Caco-2 (cell line): ENCODE measurements around the gene RCBTB1. TPM values are rescaled to one million over a fixed set of nuclear protein-coding genes. Genes with fewer than 3 reads are reported as not detected.

Source experiments
- Bru-seq: library from RNA; stranded (reverse); fragments of 400-500 nt; gene quantifications from one replicate; lab custom pipeline; 2021; lab: Mats Ljungman, UMichigan
- BruChase-seq, 2 experiments: library from RNA; stranded (reverse); fragments of 400-500 nt; gene quantifications; one replicate each; lab custom pipeline; 2021; lab: Mats Ljungman, UMichigan
- BruUV-seq: library from RNA; stranded (reverse); fragments of 400-500 nt; replicated peaks from 2 replicates; lab custom pipeline; 2021; lab: Mats Ljungman, UMichigan
- CTCF ChIA-PET: fragments of 300-600 bp; sonication (Branson Sonifier 250); formaldehyde crosslinking; loops from one replicate; lab custom pipeline; 2022; ENCODE audit warnings: antibody characterized with exemption; lab: Charles Lee
- POLR2A ChIA-PET: fragments of 300-600 bp; sonication (Branson Sonifier 250); formaldehyde crosslinking; loops from one replicate; lab custom pipeline; 2022; ENCODE audit warnings: antibody characterized with exemption; lab: Charles Lee
- DNase-seq, 2 experiments: peaks; one replicate each; pipeline versions ENCODE4 v3.0.0 to v3.0.0-alpha.2; 2020 to 2022
- H3K27me3 ChIP-seq: replicated peaks from 2 replicates; pipeline ENCODE4 v1.6.0; 2011; ENCODE audit warnings: low read length; ENCODE audit not compliant: control insufficient read depth, insufficient read depth
- H3K36me3 ChIP-seq: 2 replicates; pipeline ENCODE4 v1.5.1; 2011; ENCODE audit warnings: low read length; ENCODE audit not compliant: control insufficient read depth, insufficient read depth
- H3K4me1 ChIP-seq: fragments of 250-450 bp; sonication (Bioruptor Pico); 2 replicates; pipeline ENCODE4 v1.5.1; 2020; ENCODE audit warnings: mild to moderate bottlenecking
- H3K4me3 ChIP-seq: 2 replicates; pipeline ENCODE4 v1.5.1; 2011; ENCODE audit warnings: low read depth, mild to moderate bottlenecking, control low read depth, low read length
- H3K9me3 ChIP-seq: fragments of 250-450 bp; sonication (Bioruptor Pico); 2 replicates; pipeline ENCODE4 v1.5.1; 2020; ENCODE audit warnings: mild to moderate bottlenecking, moderate library complexity
- H3K27ac Mint-ChIP-seq: one replicate; pipeline ENCODE4 v1.8.0; 2022; ENCODE audit warnings: mixed read lengths; ENCODE audit not compliant: unreplicated experiment
- H3K27me3 Mint-ChIP-seq: one replicate; pipeline ENCODE4 v1.8.0; 2022; ENCODE audit warnings: mixed read lengths; ENCODE audit not compliant: insufficient read depth, unreplicated experiment
- H3K36me3 Mint-ChIP-seq: one replicate; pipeline ENCODE4 v1.8.0; 2022; ENCODE audit warnings: mild to moderate bottlenecking, mixed read lengths; ENCODE audit not compliant: insufficient read depth, unreplicated experiment
- H3K4me1 Mint-ChIP-seq: one replicate; pipeline ENCODE4 v1.8.0; 2022; ENCODE audit warnings: low read depth, mixed read lengths; ENCODE audit not compliant: unreplicated experiment
- H3K4me3 Mint-ChIP-seq: one replicate; pipeline ENCODE4 v1.8.0; 2022; ENCODE audit warnings: mild to moderate bottlenecking, moderate library complexity, mixed read lengths; ENCODE audit not compliant: unreplicated experiment
- H3K9me3 Mint-ChIP-seq: one replicate; pipeline ENCODE4 v1.8.0; 2022; ENCODE audit warnings: mixed read lengths; ENCODE audit not compliant: unreplicated experiment
- intact Hi-C: fragments of 100-400 bp; cut with micrococcal nuclease; formaldehyde crosslinking; loops from one replicate; pipeline ENCODE4 v1.10.0; 2022; ENCODE audit not compliant: unreplicated experiment
- long read RNA-seq: library from polyadenylated mRNA; stranded (forward); transcript quantifications from one replicate; pipeline ENCODE4 v2.0.0, GENCODE V29; 2022
- total RNA-seq: library from RNA; stranded (reverse); gene quantifications from 2 replicates; pipeline ENCODE4 v1.2.3, GENCODE V29; 2022
- TF ChIP-seq, protein P1 (sequence below), 2 experiments: fragments of 200-600 bp in 1 of 2; IDR thresholded peaks; 1 replicate in 1 of 2; 2 replicates in 1 of 2; pipeline versions ENCODE4 v1.5.1 to v1.8.0; 2011 to 2022; ENCODE audit warnings: antibody characterized with exemption in 1 of 2, control low read depth in 1 of 2, inconsistent platforms in 1 of 2, low read depth in 1 of 2, low read length in 1 of 2, mild to moderate bottlenecking in 1 of 2, moderate library complexity in 1 of 2; ENCODE audit not compliant: insufficient read depth in 1 of 2, severe bottlenecking in 1 of 2, unreplicated experiment in 1 of 2

RCBTB1 gene
- total RNA-seq (23.0 and 25.7 TPM in 2 replicates), Bru-seq, nascent RNA (percentile 66 among the genes with signal in this experiment), BruChase-seq, experiment 1, labeled RNA remaining after a 2-hour chase (percentile 73 among the genes with signal in this experiment), BruChase-seq, experiment 2, labeled RNA remaining after a 6-hour chase (percentile 78 among the genes with signal in this experiment)
- long read RNA-seq, full-length matches to known transcripts, result 23 of 34 reads
- long read RNA-seq, partial matches to known transcripts, result 2 of 34 reads
- long read RNA-seq, other reads (novel, unspliced or antisense), result 9 of 34 reads

DNA sequence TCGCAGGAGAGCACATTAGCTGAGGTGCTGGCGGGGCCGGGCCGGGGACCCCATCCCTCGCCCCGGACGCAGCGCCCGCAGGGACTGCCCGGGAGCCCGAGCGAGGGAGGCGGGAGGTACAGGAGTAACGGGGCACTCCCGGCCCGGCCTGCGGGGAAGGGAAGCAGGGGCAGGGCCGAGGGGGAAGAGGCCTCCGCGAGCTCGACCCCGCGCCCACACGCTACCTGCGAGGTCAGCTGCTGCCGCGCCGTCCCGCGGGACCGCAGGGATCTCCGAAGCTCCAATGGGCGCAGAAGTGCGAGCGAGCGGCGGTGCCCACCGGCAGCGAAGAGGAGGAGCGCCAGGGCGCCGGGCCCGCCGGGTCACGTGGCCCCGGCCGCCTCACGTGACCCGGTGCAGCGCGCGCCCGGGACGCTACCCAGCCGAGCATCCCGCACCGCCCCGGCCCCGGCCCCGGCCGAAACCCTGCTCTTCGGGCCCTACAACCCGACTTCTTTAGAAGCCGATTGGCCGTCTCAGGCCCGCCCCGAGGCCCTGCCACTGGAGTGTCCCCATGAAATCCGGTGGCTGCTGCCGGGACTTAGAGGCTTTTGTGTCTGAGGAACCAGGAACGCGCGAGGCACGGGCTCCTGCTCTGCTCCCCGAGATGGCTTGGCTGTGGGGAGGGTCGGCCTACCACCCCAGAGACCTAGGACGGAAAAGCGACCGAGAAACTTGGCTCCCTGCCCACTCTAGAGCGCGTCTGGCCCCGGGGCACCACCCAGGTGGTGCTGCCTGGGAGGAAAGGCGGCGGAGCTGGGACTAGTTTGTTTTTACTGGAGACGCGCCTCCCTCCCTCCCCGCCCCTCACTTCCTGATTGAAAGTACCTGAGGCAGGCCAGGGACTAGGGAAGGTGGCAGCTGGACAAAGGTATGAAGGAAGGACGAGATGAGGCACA is at the start of gene RCBTB1:
Gene RCBTB1 (minus strand): TSS at position 339 of the 938 bp plus-strand sequence. CDS start 18,279 bp downstream, outside the sequence.
- DNase-seq, result peak; percentile 73 to 76
- Histone ChIP-seq H3K9me3 (no peaks in the 10 kb centered on the region), H3K27me3 (no peaks in the 10 kb centered on the region), H3K4me3 (peak within 1 kb of the TSS; percentile 97), H3K4me1 (peaks cover 19% of the 10 kb centered on the region), H3K36me3 (no peaks in the 10 kb centered on the region)
- peak within 1 kb of the TSS; percentile 84 for H3K27ac Mint-ChIP-seq
- BruUV-seq, result no TSS peak
- ChIA-PET POLR2A (interaction anchor here (0.6 to 1.5 kb wide), 3 partner anchors 106 to 226 kb away, joined by 3 to 5 read pairs (median 4); partner anchors contain the start of genes CAB39L and SETDB2), CTCF (interaction anchor here (0.6 to 1.9 kb wide), 3 partner anchors 21 to 25 kb away, joined by 3 to 10 read pairs (median 4); no protein-coding TSS in a partner anchor)
- intact Hi-C loops, result loop anchor here (1.0 to 5.0 kb wide), 3 partner anchors 22 to 143 kb away; partner anchors contain the start of genes CAB39L and SETDB2
- peaks cover 16% of the 10 kb centered on the region for H3K4me1 Mint-ChIP-seq
- no peaks in the 10 kb centered on the region for H3K27me3 Mint-ChIP-seq
- H3K36me3 Mint-ChIP-seq, result peaks cover 4% of the 10 kb centered on the region
- TF ChIP-seq, protein P1, sequence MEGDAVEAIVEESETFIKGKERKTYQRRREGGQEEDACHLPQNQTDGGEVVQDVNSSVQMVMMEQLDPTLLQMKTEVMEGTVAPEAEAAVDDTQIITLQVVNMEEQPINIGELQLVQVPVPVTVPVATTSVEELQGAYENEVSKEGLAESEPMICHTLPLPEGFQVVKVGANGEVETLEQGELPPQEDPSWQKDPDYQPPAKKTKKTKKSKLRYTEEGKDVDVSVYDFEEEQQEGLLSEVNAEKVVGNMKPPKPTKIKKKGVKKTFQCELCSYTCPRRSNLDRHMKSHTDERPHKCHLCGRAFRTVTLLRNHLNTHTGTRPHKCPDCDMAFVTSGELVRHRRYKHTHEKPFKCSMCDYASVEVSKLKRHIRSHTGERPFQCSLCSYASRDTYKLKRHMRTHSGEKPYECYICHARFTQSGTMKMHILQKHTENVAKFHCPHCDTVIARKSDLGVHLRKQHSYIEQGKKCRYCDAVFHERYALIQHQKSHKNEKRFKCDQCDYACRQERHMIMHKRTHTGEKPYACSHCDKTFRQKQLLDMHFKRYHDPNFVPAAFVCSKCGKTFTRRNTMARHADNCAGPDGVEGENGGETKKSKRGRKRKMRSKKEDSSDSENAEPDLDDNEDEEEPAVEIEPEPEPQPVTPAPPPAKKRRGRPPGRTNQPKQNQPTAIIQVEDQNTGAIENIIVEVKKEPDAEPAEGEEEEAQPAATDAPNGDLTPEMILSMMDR (IDR thresholded peaks at IDR 0.05; ENCODE audit: insufficient read depth in 1 of 2, low read depth in 1 of 2, low read length in 1 of 2, severe bottlenecking in 1 of 2, unreplicated experiment in 1 of 2), result no peak
- peak within 1 kb of the TSS; percentile 84 for H3K4me3 Mint-ChIP-seq
- H3K9me3 Mint-ChIP-seq, result no peaks in the 10 kb centered on the region

DNA sequence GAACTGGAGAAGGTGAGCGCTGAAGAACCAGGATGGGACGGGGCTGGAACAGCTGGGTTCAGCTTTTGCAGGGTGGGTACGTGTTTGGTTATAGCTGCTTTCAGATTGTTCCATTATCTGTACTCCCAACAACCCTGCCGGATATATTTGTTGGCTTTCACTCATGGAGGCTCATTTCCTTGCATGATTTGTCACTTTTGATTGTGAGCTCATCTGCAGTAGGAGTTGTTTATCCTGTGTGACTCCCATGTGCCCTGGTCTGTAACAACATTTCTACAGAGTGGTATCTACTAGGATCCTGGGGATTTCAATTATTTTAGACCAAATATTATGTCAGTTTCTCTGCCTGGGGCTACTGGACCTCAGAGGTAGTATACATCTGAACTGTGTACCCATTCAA is 48.4 kb upstream of the RCBTB1 start:
- no peak overlapping the region for H3K4me3 Mint-ChIP-seq
- H3K36me3 Mint-ChIP-seq, result no peaks in the 10 kb centered on the region
- ChIA-PET POLR2A (no interaction called here), CTCF (no interaction called here)
- Histone ChIP-seq H3K4me3 (no peak overlapping the region), H3K4me1 (peaks cover 6% of the 10 kb centered on the region; the same call in 1 of the 2 replicates), H3K27me3 (no peaks in the 10 kb centered on the region), H3K9me3 (no peaks in the 10 kb centered on the region), H3K36me3 (no peaks in the 10 kb centered on the region)
- H3K27me3 Mint-ChIP-seq, result no peaks in the 10 kb centered on the region
- no TSS peak for BruUV-seq
- no peaks in the 10 kb centered on the region for H3K4me1 Mint-ChIP-seq
- no peak for DNase-seq
- no peak overlapping the region for H3K27ac Mint-ChIP-seq
- TF ChIP-seq, protein P1 (IDR thresholded peaks at IDR 0.05; ENCODE audit: insufficient read depth in 1 of 2, low read depth in 1 of 2, low read length in 1 of 2, severe bottlenecking in 1 of 2, unreplicated experiment in 1 of 2), result no peak
- no peaks in the 10 kb centered on the region for H3K9me3 Mint-ChIP-seq
- intact Hi-C loops, result no loop called here

DNA sequence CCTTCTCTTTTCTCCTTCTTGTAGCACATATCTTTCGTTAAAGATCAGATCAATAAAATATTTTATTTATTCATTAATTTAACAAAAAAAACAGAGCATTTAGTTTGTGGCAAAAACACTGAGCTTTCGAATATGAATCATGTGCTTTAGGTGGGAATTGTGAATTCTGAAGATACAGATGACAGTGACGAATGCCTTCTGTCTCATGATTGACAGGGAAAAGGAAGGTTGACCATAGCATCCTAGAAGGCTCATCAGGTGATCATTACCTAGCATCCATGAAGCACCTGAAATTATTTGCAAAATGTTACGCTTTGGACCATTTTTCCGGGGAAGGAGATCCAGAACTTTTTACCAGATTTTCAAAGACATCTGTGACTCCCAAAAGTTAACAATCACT is 46.8 kb upstream of the RCBTB1 start:
- TF ChIP-seq, protein P1 (IDR thresholded peaks at IDR 0.05; ENCODE audit: insufficient read depth in 1 of 2, low read depth in 1 of 2, low read length in 1 of 2, severe bottlenecking in 1 of 2, unreplicated experiment in 1 of 2), result no peak
- no peaks in the 10 kb centered on the region for H3K36me3 ChIP-seq
- Mint-ChIP-seq H3K9me3 (no peaks in the 10 kb centered on the region), H3K36me3 (no peaks in the 10 kb centered on the region), H3K4me3 (no peak overlapping the region), H3K4me1 (no peaks in the 10 kb centered on the region), H3K27me3 (no peaks in the 10 kb centered on the region), H3K27ac (no peak overlapping the region)
- H3K4me3 ChIP-seq, result no peak overlapping the region
- intact Hi-C loops, result no loop called here
- H3K9me3 ChIP-seq, result no peaks in the 10 kb centered on the region
- DNase-seq, result no peak
- ChIA-PET POLR2A (no interaction called here), CTCF (no interaction called here)
- BruUV-seq, result no TSS peak
- H3K27me3 ChIP-seq, result no peaks in the 10 kb centered on the region
- H3K4me1 ChIP-seq, result peaks cover 6% of the 10 kb centered on the region; the same call in 1 of the 2 replicates
